Aorta (tissue), 5 donors: Measurements from ENCODE around the gene TADA2B. TPM values are rescaled to one million over a fixed set of nuclear protein-coding genes. Genes with fewer than 3 reads are reported as not detected.
"Not testable (repeated sequence)": the region's sequence is repeated elsewhere in the genome, so short reads cannot be mapped to it uniquely, and the experiment has no call there.

ENCODE experiments used
- ATAC-seq: fragments of 200-7000 bp; cut with Tn5 transposase; one replicate; pipeline ENCODE4 v1.9.1; 2022; ENCODE audit warnings: moderate library complexity; ENCODE audit not compliant: low FRiP score
- DNase-seq, 2 donors: peaks; one replicate each; pipeline ENCODE4 v3.0.0-alpha.2; 2020
- H3K27ac ChIP-seq, 2 donors: one replicate each; pipeline ENCODE4 v1.5.1; 2013; ENCODE audit warnings: low read length in 2 of 2, mild to moderate bottlenecking in 2 of 2, moderate library complexity in 2 of 2, control low read depth in 1 of 2, inconsistent platforms in 1 of 2, low read depth in 1 of 2
- H3K27me3 ChIP-seq, 2 donors: one replicate each; pipeline ENCODE4 v1.6.1; 2013; ENCODE audit warnings: control low read depth in 1 of 2, low read length in 1 of 2, mild to moderate bottlenecking in 1 of 2, moderate library complexity in 1 of 2; ENCODE audit not compliant: insufficient read depth in 2 of 2, control insufficient read depth in 1 of 2
- H3K36me3 ChIP-seq, 2 donors: one replicate each; pipeline ENCODE4 v1.6.1; 2013; ENCODE audit warnings: control low read depth in 1 of 2, low read length in 1 of 2, mild to moderate bottlenecking in 1 of 2; ENCODE audit not compliant: insufficient read depth in 2 of 2, control insufficient read depth in 1 of 2
- H3K4me1 ChIP-seq, 2 donors: one replicate each; pipeline ENCODE4 v1.6.1; 2013; ENCODE audit warnings: low read length in 2 of 2, control low read depth in 1 of 2, mild to moderate bottlenecking in 1 of 2, moderate library complexity in 1 of 2; ENCODE audit not compliant: insufficient read depth in 2 of 2, control insufficient read depth in 1 of 2
- H3K4me3 ChIP-seq, 2 donors: one replicate each; pipeline ENCODE4 v1.5.1; 2013; ENCODE audit warnings: low read length in 2 of 2, control low read depth in 1 of 2, mild to moderate bottlenecking in 1 of 2
- H3K9me3 ChIP-seq: one replicate; pipeline ENCODE4 v1.6.1; 2013; ENCODE audit warnings: mild to moderate bottlenecking, low read length; ENCODE audit not compliant: control insufficient read depth
- WGBS, 2 donors: extraction: QIAGEN DNeasy Blood & Tissue Kit; methylation state at CpG; one replicate each; pipeline ENCODE4 v1.1.7; 2013; 5-methylcytosine and 5-hydroxymethylcytosine counted together
- intact Hi-C, 2 donors: fragments of 100-400 bp; cut with DNase I; formaldehyde crosslinking; loops; one replicate each; pipeline versions ENCODE4 v1.14.2 to v1.15.0; 2022
- polyA plus RNA-seq, 2 donors: library from polyadenylated mRNA; stranded (reverse); fragments of 200-250 nt; gene quantifications; one replicate each; pipeline ENCODE4 v1.2.3, GENCODE V29; 2013
- total RNA-seq, 2 donors: library from RNA; stranded (reverse); fragmentation: NEBNext Ultra II Directional; extraction: Animal tissue kit (Norgen Biotek cat#: 25700); gene quantifications; one replicate each; pipeline ENCODE4 v1.2.1, GENCODE V29; 2021
- donor health status: healthy with polysubstance abuse.
- donor health status: Bipolar disorder and iron deficiency.
- donor health status: DM: no; HTN: no; CAD: no.
- donor health status: DM: no; HTN: no; CAD: no.
- donor health status: DM: yes; HTN: yes; CAD: no.

TADA2B gene
- total and polyA plus RNA-seq, 4 donors, result 6.5 to 19.2 (median 13.3) TPM

DNA sequence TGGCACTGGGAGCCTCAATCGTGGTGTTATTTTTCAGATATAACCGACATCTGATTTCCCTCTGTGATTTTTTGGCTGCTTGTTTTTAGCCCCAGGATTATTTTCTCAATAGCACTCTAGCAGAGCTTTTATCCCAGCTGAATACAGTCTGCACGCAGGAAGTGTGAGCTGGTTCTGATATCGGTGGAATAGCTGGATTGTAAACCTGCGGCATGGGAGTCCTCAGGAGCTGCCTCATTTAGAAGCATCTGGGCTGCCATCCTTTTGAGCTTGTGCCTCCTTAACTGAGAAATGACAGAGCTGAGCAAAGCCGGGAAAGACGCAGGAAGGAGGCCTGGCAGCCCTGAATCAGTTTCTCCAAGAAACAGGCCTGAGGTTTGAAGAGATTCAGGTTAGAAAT lies 53.1 kb downstream of the TADA2B start:
- intact Hi-C loops, result no loop called here

DNA sequence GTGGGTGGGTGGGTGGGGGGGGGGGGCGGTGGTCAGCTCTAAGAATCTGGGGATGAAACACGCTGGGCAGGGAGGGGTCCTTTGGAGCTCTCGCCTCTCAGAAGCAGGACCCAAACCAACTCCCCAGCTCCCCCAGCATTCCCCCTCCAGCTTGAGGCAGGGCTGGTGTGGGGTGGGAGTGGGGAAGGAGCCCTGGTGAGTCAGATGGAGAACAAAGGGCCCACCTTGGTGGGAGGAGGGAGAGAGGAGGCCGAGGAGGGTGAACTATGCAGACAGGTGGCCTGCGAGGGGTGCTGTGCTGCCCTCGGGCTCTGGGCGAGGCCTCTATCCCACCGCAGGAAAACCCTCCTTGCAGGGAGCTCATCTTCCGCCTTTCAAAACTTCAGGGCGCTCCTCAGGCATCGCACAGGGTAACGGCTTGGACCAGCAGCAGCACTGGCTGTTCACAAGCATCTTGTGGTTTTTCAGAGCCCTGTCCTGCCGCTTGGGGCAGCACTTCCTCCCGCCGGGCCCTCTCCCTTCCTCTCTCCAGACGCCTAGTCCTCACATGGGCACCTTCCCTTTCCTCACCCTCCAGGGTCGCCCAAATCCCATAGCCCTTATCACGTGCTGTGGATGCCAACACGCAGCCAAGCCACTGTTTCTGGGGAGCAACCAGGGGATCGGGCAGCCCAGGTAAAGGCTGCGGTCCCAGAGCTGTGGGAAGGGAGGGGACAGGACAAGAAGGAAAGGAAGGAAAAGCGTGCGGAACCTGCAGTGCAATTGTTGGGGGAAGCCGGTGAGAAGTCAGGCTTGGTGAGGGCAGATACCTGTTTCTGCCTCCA lies 58.7 kb downstream of the TADA2B start:
- DNase-seq (peak; percentile 85 to 88), ATAC-seq (peak; percentile 74)

More for the DNA sequence above, 53.1 kb downstream of the TADA2B start:
- no peaks in the 10 kb centered on the region for H3K4me1 ChIP-seq
- H3K36me3 ChIP-seq, result no peaks in the 10 kb centered on the region
- no peak overlapping the region for H3K4me3 ChIP-seq
- H3K9me3 ChIP-seq, result no peaks in the 10 kb centered on the region
- 61 to 71% methylated on average over 7 of the region's 7 CpGs for WGBS, 2 donors
- DNase-seq, result peak in 1 of 2 donors; percentile 13
- ATAC-seq, result no peak
- H3K27me3 ChIP-seq, result no peaks in the 10 kb centered on the region
- H3K27ac ChIP-seq, result no peak overlapping the region

DNA sequence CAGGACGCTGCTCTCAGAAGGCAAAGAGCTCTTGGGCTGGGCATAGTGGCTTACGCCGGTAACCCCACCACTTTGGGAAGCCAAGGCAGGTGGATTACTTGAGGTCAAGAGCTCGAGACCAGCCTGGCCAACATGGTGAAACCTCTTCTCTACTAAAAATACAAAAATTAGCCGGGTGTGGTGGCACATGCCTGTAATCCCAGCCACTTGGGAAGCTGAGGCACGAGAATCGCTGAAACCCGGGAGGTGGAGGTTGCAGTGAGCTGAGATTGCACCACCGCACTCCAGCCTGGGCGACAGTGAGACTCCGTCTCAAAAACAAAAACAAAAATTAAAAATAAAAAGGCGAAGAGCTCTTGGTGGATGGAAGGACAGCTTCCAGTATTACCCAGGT lies 59.3 kb downstream of the TADA2B start:
- Histone ChIP-seq H3K4me3 (peak overlapping the region; percentile 37 to 47), H3K27ac (peak overlapping the region in 1 of 2 donors; percentile 68)
- H3K27me3 ChIP-seq, intact Hi-C loops, DNase-seq, H3K36me3 ChIP-seq, H3K4me1 ChIP-seq, H3K9me3 ChIP-seq, ATAC-seq: not testable (repeated sequence)
- WGBS, 2 donors, result 68 to 71% methylated on average over 12 of the region's 12 CpGs

More for the DNA sequence above, 58.7 kb downstream of the TADA2B start:
- Histone ChIP-seq H3K36me3 (no peaks in the 10 kb centered on the region), H3K4me3 (peak overlapping the region in 1 of 2 donors; percentile 20), H3K27me3 (no peaks in the 10 kb centered on the region), H3K9me3 (no peaks in the 10 kb centered on the region), H3K27ac (no peak overlapping the region), H3K4me1 (no peaks in the 10 kb centered on the region)
- intact Hi-C loops, result no loop called here
- WGBS, 2 donors, result 26 to 30% methylated on average over 21 to 24 of the region's 24 CpGs

DNA sequence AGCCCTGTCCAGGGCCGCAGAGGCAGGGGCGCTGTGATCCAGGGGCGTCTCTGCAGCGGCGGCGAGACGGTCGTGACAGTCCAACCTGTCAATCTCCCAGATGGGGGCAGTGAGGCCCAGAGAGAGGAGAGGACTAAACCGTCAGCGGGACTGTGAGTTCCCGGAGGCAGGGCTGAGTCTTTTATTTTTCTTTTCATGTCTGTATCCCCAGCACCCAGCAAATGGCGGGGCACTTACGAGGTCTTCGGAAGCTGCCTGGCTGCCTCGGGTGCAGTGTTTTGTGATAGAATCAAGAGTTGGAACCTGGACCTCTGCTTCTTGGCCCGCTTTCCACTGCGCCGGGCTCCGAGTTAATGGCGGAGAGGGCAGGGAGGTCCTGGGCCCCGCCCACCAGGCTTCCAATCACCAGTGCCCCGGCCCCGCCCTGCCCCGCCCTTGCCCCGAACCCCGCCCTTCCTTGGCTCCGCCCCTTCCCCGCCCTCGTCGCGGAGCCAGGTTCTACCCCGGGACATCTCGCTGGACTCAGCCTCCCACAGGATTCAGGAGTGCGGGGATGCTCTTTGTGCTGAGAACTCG lies 59.9 kb downstream of the TADA2B start:
- intact Hi-C loops, result no loop called here

DNA sequence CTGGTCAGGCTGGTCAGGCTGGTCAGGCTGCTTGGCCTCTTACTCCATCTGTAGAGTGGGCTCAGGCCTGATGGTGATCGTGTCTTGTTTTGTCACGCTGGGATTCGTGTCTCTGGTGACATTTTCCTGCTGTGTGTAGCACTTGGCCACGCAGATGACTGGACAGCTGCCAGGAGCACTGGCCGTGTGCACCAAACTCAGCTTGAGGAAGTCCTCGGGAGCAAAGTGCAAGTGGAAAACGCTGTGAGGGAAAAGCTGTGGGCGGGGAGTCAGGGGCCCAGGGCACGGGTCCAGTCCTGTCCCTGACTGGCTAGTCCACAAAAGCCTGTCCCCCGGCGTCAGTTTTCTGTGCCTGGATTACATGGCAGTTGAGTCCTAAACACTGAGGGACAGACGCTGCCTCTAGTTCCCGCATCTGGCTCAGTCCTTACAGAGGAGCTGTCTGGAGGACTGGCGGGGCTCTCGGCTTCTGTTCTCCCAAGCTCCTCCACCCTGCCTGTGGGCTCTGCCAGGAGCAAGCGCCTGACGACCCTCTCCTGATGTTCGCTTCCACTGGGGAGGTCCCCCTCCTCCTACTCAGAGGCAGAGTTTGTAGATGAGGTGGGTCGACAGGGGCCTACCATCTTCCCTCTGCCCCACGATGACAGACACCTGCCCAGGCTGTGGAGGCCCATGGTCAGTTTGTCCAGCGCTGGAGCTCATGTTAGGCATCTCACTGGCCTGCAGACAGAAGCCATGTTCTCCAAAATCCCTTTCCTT lies 60.6 kb downstream of the TADA2B start:
- Histone ChIP-seq H3K4me3 (peak overlapping the region in 1 of 2 donors; percentile 9), H3K4me1 (no peaks in the 10 kb centered on the region), H3K27ac (peak overlapping the region in 1 of 2 donors; percentile 87), H3K27me3 (no peaks in the 10 kb centered on the region), H3K36me3 (no peaks in the 10 kb centered on the region), H3K9me3 (no peaks in the 10 kb centered on the region)
- intact Hi-C loops, result no loop called here
- ATAC-seq (peak; percentile 65), DNase-seq (peak; percentile 89 to 90)
- WGBS, 2 donors, result 19% methylated on average over 21 of the region's 21 CpGs

More for the DNA sequence above, 59.9 kb downstream of the TADA2B start:
- 0 to 1% methylated on average over 34 to 35 of the region's 35 CpGs for WGBS, 2 donors
- Histone ChIP-seq H3K9me3 (no peaks in the 10 kb centered on the region), H3K36me3 (no peaks in the 10 kb centered on the region), H3K4me1 (no peaks in the 10 kb centered on the region), H3K4me3 (peak overlapping the region; percentile 37 to 47), H3K27me3 (no peaks in the 10 kb centered on the region), H3K27ac (peak overlapping the region in 1 of 2 donors; percentile 87)
- ATAC-seq (peak; percentile 94), DNase-seq (peak; percentile 93 to 97)

DNA sequence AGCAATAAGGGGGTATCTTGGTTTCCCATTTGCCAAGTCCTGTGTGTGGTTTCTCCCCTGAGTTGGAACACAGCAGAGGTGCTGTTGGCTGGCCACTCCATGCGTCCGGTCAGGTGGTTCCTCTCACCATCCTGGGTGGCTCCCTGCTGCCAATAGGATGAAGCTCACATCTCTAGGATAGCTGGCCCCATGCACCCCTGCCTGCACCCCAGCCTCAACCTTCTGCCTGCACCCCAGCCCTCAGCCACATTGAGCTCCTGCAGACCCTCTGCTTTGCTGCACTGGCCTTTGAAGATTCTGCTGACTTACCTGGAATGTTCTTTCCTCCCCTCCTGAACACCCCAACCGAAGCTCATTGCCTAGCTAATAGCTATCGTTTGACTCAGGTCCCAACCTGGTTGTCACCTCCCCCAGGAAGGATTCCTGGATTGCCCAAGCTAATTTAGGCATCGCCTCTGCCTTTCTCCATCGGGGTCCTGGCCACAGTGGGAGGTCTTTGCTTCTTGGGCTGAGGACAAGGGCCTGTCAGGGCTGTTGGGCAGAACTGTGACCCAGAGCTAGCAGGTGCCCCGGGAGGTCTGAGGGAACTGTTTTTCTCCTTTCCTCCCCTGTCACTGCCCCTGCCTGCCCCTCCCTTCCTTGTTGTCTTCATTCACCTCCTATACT lies 61.3 kb downstream of the TADA2B start:
- ATAC-seq, result no peak
- peak in 1 of 2 donors; percentile 37 for DNase-seq

DNA sequence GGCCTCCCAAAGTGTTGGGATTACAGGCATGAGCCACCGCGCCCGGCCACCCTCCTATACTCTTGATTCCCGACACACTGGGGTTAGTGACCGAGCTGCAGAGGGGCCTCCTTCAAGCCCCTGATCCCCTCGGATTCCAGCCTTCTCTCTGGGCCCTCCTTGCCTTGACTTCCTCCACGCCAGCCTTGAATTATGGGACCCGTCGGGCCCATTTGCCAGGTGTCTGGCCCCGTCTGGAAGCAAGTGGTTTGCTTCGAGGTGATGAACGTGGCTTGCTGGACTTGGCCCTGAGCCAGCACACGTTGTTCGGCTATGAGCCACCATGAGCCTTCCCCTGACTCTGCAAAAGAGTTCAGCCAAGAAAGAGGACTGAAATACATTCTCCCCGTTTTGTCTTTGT lies 62.1 kb downstream of the TADA2B start:
- Histone ChIP-seq H3K36me3 (no peaks in the 10 kb centered on the region), H3K27ac (no peak overlapping the region), H3K27me3 (no peaks in the 10 kb centered on the region), H3K4me1 (no peaks in the 10 kb centered on the region), H3K9me3 (no peaks in the 10 kb centered on the region), H3K4me3 (no peak overlapping the region)
- intact Hi-C loops, result no loop called here
- ATAC-seq, result no peak
- peak in 1 of 2 donors; percentile 75 for DNase-seq
- 64 to 66% methylated on average over 15 of the region's 15 CpGs for WGBS, 2 donors

More for the DNA sequence above, 61.3 kb downstream of the TADA2B start:
- intact Hi-C loops, result no loop called here
- no peaks in the 10 kb centered on the region for H3K4me1 ChIP-seq
- 89 to 90% methylated on average over 7 of the region's 7 CpGs for WGBS, 2 donors
- H3K36me3 ChIP-seq, result no peaks in the 10 kb centered on the region
- H3K27ac ChIP-seq, result peak overlapping the region in 1 of 2 donors; percentile 87
- no peak overlapping the region for H3K4me3 ChIP-seq
- H3K9me3 ChIP-seq, result no peaks in the 10 kb centered on the region
- no peaks in the 10 kb centered on the region for H3K27me3 ChIP-seq

DNA sequence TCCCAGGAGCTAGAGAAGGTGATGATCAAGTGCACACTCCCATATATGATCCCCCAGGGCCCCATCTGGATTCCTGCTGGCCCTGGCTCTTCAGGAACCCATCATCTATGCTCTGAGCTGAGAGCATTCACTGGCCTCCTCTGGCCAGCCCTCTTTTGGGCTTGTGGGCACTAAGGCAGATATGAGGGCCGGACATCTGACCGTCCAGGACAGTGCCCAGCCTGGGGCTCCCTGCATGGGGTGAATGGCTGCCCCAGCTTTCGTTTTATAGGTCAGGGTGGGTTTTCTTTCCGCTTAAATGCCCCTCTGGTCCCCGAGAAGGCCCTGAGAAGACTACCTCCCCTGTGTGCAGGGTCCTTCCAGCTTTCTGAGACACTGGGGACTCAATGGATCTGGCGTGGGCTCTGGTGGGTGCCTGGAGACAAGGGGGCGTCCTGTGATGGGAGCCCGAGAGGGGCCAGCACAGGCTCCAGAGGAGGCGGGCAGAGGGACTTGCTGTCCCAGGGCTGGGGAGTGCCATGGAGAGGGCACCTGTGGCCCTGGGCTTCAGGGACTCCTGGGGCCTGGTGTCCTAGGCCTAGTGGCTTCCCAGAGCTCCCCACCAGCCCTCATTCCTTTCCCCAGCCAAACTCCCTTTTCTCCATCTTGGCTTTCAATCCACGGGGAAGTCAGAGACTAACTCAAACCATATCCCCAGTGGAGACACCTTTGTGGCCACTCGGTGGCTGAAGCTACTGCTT lies 64.2 kb downstream of the TADA2B start:
- no peak for DNase-seq

More for the DNA sequence above, 64.2 kb downstream of the TADA2B start:
- Histone ChIP-seq H3K27me3 (no peaks in the 10 kb centered on the region), H3K27ac (no peak overlapping the region), H3K4me1 (no peaks in the 10 kb centered on the region), H3K36me3 (no peaks in the 10 kb centered on the region), H3K4me3 (no peak overlapping the region), H3K9me3 (no peaks in the 10 kb centered on the region)
- no peak for ATAC-seq
- 90 to 96% methylated on average over 11 of the region's 11 CpGs for WGBS, 2 donors
- intact Hi-C loops, result no loop called here
